GM21447 (cell line): ENCODE measurements around the gene PTGDR.

Experiments used
- ATAC-seq: cut with Tn5 transposase; IDR thresholded peaks from one replicate; pipeline ENCODE4 v1.9.1; 2021; ENCODE audit not compliant: unreplicated experiment

The PTGDR gene, protein sequence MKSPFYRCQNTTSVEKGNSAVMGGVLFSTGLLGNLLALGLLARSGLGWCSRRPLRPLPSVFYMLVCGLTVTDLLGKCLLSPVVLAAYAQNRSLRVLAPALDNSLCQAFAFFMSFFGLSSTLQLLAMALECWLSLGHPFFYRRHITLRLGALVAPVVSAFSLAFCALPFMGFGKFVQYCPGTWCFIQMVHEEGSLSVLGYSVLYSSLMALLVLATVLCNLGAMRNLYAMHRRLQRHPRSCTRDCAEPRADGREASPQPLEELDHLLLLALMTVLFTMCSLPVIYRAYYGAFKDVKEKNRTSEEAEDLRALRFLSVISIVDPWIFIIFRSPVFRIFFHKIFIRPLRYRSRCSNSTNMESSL

DNA sequence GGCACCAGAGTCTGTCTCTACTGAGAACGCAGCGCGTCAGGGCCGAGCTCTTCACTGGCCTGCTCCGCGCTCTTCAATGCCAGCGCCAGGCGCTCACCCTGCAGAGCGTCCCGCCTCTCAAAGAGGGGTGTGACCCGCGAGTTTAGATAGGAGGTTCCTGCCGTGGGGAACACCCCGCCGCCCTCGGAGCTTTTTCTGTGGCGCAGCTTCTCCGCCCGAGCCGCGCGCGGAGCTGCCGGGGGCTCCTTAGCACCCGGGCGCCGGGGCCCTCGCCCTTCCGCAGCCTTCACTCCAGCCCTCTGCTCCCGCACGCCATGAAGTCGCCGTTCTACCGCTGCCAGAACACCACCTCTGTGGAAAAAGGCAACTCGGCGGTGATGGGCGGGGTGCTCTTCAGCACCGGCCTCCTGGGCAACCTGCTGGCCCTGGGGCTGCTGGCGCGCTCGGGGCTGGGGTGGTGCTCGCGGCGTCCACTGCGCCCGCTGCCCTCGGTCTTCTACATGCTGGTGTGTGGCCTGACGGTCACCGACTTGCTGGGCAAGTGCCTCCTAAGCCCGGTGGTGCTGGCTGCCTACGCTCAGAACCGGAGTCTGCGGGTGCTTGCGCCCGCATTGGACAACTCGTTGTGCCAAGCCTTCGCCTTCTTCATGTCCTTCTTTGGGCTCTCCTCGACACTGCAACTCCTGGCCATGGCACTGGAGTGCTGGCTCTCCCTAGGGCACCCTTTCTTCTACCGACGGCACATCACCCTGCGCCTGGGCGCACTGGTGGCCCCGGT lies at the start of gene PTGDR:
TSS of gene PTGDR (plus strand) at position 198 of the 778 bp plus-strand sequence. CDS start at position 315, 117 bp downstream.
- no peak for ATAC-seq

DNA sequence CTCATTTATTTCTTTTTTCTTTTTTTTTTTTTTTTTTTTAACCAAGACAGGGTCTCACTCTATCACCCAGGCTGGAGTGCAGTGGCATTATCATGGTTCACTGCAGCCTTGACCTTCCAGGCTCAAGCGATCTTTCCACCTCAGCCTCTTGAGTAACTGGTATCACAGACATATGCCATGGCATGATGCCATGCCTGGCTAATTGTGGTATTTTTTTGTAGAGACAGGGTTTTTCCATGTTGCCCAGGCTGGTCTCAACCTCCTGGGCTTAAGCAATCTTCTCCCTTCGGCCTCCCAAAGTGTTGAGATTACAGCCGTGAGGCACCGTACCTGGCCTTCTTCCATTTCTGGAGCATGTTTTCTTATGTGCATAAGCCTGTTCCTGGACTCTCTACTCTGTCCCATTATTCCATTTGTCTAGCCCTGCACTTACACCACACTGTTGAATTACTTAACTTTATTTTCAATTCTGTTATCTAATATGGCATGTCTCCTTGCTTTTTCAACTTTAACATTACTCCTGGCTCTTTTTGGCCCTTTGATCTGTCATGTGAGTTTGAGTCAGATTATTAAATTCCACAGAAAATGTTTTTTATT lies 47.9 kb upstream of the PTGDR start:
- no peak for ATAC-seq

DNA sequence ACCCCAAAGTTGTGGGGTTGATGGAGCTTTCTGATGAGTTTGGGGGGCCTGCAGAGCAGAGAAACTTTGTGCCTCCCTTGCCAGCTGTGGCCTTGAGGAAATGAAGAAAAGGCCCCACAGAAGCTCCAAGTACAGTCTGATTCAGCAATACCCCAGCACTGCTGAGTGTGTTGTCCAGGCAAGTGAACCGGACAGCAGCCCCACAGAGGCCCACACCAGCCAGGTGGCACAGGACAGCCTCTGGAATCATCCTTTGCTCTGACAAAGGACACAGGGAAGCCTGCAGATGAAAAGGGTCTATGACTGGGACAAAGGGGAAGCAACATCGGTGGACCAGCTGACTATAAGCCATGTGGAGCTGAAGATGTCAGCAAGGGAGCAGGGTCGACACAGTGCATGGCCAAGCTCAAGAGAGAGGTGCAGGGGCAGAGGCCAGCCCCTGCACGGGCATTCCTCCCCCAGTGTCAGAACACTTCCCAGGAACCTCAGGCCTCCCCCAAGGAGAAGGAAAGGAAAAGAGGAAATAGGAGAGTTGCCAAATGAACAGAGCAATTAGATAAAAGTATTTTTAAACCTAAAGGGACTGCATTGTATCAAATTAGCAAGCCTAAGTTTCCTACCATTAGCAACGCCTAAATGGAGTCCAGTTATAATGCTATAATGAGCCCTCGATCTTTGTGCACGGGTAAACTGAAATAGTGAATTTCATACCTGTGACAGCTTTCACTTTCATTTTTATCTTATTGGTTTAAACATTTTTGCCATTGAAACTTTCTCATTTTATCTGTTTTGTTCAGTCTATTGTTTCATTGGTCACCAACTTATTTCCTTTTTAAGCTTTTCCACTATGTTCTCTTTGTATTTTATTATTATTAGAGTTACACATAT lies 46.3 kb upstream of the PTGDR start:
- no peak for ATAC-seq

DNA sequence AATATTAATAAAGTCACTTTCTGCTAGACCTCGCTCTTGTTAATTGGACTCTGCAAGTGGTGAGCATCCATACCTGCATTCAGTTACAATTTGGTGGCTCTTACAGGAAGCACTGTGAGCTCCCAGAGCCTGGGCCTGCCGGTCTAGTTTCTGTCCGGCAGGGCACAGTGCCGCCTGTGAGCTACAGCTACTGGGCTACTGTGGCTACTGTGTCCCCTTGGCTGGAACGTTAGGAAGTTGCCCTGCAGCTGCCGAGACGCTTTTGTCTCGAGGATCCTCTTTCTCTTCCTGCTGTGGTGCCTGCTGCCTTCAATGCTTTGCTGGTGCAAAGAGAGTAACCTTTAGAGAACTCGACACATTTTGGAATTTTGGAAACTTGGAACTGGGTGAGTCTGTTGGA lies 44.6 kb upstream of the PTGDR start:
- no peak for ATAC-seq

DNA sequence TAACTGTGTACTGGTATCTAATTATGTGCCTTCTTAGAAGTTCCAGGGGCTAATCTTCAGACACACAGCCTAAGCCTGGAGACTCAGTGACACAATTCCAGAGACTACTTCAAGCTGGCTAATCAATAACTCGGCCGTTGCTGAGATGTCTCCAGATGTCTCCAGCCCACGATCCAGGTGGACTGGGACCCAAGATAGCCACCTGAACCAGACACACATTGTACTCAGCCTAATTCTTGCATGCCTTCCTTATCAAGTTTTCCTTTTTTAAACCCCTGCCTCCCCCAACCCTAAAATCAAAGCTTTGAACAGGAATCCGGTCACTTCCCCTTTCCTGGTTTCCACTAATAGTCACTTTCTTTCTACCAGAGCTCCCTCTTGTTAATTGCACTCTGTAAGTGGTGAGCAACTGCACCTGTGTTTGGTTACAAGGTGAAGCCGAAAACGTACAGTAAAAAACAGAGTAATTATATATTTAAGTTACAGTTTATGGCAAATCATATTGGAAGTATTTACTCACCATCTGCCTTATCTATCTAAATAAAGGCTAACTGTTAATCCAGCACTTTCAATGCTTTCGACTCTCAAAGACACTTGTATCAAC lies 39.8 kb upstream of the PTGDR start:
- ATAC-seq: no peak

DNA sequence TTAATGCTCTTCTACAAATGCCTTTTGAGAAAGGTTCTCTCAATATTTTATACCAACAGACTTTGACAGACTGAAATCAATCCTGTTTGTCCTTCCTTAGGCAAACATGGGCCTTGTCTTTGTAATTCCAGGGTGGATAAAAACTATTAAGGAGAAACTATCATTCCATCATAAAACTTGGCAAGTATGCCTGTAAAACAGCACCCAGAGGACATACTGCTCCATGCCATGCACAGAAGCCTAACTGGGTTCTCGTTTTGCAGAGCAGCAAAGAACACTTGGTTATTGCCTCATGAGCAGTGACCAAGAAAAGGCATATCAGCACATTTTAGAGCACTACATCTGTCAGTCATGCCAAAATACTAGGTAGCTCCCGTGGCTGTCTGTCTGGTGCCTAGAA lies 33.8 kb upstream of the PTGDR start:
- no peak for ATAC-seq

DNA sequence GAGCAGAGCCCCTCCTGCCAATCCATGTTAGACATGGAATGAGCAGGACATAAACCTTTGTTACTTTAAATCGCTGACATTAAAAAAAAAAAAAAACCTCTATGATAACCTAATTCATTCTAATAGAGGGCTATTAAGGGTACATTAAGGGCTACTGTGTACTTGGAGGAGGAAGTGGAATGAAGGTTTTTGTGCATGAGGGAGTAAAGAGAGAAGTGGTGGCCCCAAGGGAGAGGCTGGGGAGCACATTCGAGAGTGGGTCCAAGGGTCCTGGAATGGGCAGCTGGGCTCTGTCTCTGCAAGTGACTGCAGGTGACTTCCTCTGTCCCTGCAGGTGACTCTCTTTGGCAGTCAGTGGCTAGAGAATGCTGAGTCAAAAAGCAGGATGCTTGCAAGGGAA lies 32.1 kb upstream of the PTGDR start:
- no peak for ATAC-seq

DNA sequence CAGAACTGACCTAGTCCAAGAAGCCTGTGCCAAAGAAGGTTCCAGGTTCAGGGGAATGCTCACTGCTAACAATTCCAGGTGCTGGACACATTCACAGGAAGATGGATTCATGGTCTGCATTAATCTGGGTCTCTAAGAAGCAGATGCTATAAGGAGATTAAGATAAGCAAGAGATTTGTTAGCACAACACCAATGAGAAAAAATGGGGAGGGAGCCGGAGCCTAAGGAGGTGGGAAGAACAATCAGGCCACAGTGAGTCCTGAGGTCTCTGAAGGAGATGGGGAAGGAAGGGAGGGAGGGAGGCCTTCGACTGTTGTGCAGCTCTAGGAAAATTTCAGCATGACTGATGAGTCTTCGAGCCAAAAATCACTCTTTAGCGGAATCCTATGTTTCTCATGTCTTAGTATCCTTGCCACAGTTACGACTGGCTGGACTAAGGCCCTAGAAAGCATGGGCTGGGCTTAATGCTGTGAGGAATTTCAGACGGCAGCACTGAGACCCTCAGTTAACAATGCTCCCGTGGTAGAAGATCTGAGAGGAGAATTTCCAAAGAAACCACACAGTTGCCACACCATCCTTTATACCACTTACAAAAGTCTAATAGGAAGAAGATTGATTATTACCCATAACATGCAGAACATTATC lies 31.5 kb upstream of the PTGDR start:
- no peak for ATAC-seq

DNA sequence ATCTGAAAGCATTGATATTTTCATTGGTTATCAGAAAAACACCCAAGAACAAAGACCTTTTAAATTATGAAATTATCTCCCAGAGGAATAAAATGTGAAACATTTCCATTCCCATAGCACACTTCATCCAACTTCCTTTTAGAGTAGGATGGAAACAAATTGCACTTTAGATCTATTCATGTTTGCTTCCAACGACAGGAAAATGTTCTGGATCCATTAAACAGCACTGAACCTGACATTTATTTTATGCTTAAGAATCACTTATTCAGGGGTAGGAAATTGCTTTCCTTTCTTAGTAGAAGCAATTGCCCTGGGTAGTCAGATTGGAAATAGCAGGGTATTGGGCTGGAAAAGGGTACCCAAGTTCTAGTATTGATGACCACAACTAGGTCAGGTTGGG lies 28.8 kb upstream of the PTGDR start:
- no peak for ATAC-seq

DNA sequence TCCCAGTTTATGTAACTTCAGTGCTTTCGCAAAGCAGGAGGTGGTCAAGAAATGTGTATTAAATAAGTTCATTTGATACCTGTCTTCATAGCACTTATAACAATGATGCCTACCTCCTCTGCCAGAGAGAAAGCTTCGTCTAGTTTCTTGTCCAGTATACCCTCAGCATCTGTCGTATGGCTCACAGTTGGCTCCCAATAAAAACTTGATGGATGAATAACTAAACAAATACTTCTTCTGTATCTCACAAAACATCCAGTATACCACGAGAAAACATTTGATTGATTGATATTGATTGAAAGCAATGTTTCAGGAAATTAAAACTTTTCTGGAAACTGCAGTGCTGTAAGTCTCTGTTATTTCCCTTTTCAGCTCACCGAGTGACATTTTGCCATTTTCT lies 26.9 kb upstream of the PTGDR start:
- no peak for ATAC-seq

DNA sequence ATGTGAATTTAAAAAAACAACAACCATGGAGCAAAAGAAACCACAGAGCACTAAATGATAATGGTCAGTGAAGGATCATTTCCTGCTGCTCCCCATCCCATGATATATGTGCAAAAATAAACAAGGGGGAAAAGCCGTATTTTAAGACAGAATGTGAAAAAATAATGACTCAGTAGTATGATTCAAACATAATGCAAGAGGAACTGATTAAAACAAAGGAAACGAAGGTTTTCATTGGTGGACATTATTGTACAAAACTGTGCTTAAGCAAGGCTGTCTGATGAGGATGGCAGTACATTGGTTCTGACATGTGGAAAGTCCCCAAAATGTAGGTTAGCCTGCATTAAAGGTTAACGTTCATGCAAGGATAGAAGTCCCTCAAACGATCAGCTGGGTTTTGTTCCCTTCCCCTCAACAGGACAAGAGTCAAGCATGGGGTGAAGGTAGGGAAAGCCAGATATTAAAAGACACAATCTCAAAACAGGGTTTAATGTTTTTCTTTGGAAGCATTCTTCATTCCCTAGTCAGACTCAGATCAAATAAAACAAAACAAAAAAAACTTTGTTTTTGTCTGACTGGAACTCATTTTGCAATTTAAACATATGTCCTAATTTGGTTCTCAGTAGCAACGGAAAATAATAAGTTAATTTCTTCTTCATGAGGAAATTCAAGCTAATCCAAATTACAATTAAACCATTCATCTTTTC lies 26.3 kb upstream of the PTGDR start:
- ATAC-seq: no peak

DNA sequence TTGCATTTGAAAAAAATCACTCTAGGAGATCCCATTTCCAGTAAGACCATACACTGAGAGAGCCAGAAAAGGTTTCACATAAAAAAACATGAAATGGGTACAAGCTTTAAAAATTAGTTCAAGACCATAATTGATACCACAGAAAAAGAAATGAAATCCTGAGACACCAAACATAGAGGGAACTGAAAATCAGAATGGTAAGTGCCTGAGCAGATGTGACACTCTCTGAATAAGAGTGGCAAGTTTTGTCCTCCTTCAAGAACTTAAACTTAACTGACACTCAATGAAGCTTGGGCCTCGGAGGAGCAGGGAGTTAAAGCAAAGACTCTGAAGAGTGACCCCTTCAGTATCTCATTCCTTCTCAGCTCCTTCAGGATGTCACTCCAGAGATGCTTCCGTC lies 23.2 kb upstream of the PTGDR start:
- peak; percentile 80 for ATAC-seq

DNA sequence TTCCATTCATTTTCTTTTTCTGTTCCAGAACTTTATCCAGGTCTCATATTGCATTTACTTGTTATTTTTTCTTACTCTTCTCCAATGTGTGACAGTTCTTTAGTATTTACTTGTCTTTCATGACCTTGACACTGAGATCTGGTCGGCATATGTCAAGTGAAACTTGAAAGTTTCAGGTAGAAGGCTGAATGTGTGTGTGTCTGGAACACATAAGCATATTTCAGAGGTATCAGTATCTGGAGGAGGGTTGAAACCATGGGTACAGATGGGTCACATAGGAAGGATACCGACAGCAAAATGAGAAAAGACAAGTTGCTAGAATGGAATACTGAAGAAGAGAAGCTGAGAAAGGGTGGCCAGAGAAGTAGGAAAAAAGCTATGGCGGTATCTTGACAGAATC lies 22.5 kb upstream of the PTGDR start:
- no peak for ATAC-seq

DNA sequence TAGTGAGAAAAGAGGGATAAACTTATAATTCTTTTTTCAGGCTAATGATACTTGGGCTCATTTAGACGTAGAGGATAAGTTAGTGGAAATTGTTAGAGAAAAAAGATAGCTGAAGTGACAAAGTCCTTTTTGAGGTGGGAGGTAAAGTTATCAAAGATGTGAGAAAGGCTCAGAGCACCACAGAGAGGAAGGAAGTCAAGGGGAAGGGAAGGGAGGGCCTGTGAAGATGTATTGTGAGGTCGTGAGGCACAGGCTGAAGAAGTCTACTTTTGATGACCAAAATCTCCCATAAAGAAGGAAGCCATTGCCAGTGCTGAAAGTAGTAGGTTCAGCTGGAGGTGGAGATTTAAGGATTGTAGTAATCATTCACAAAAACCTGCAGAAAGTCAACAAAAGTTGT lies 19.4 kb upstream of the PTGDR start:
- no peak for ATAC-seq

DNA sequence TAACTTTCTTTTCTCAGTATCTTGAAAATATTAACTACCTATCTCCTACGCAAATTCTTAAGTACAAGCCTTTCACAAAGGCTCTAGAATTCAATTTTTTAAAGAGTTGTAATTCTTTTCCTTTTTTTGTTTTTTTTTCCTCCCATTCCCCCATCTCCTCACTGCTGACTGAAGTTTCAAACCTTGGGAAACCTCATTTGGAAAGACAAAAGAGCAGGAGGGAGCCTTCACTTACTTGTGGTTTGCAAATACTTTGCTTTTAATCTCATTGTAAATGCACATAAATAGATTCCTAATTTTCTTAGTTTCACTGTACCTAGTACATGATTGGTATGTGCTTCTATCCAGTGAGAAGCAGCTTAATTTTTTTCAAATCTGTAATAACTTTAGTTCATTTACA lies 15.8 kb upstream of the PTGDR start:
- no peak for ATAC-seq

DNA sequence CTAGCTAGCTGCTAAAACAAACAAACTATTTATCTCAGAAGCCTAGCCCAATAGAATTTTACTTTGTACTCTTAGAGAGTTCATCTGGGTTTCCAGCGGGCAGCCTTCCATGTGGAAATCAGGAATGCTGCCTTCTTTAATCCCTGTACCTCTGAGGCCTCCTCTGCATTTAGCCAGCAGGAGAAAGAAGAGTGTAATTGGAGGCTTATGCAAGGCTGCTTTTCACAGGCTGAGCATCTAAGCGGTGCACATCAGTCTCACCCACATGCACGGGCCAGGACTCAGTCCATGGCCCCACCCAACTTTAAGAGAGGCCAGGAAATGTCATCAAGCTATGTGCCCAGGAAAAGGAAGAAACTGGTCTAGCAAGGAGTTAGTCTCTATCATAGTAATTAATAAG lies 14.0 kb upstream of the PTGDR start:
- ATAC-seq: no peak

DNA sequence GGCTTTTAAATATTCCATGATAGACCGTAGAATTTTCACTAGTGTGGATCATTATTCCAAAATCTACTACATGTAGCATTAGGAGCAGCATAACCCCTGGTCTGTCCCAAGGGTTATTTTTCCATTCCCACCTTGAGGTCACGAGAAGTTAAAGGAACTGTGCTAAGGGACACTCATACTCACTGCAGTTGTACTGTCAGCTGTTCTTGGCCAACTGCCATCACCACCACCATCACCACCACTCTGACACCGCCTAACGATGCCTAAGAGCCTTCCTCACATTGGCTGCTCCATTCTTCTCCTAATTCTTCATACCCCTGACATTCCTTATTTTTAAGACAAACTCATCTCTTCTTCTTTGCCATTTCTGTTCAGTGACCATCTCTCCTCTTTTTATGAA lies 13.4 kb upstream of the PTGDR start:
- no peak for ATAC-seq

DNA sequence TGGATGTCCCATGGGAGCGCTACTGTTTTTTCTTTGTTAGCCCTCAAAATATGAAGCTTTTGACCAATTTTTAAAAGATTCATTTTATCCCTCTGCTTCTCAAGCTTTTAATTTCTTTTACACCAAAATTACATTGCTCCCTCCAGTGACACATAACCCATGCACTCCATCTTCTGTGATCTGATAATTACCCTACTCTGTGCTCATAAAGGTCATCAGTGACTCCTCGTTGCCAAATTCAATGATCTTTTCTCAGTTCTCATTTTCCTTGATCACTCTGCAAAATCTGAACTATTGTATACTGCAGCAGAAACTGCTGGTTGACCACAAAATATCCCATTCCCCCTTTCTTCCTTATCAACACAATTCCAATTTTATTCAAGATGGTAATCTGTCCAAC lies 8.7 kb upstream of the PTGDR start:
- no peak for ATAC-seq

DNA sequence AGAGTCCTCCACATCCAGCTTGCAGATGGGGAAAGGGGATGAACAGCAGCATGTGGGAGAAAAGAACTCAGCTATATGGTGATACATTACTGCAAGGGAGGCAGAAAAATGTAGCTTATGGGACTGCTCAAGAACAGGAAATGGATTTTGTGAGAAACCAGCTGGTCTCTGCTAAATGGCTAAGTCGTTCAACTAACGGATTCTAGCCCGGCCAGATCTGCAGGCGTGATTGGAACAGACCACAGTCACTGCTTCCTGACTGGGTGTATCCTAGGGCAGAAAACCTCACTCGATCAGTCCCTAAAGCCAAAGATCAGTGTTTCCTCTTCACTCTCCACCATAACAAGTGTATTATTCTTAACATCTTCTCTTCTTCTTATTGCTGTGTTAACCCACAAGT lies 8.1 kb upstream of the PTGDR start:
- no peak for ATAC-seq

DNA sequence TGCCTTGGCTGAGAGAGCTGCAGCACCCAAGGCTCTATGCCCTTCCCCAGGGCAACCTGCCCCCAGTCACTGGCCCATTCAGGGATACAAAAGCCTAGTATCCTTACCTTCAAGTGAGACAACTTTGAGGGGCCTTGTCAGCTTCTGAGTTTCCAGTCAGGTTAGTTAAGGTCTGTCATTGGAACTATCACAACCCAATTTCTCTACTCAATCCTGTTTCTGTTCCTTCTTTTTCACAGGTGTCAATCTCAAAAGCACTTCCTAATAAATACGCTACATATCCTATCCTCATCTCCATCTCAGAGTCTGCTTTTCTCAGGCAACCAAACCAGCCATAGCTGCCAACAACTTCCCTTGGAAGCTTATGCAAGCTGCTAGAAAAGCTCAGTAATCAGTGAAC lies 4.9 kb upstream of the PTGDR start:
- no peak for ATAC-seq
